WTC11 (cell line): ENCODE data around the gene FRMD5.

Experiments used
- CREB1 ChIP-seq: sonication (generic); formaldehyde crosslinking; IDR thresholded peaks from 2 replicates; pipeline ENCODE4 v1.8.0; 2023; ENCODE audit warnings: mild to moderate bottlenecking, missing genetic modification reagents
- CREM ChIP-seq: sonication (generic); formaldehyde crosslinking; IDR thresholded peaks from 2 replicates; pipeline ENCODE4 v1.8.1; 2022; ENCODE audit warnings: mild to moderate bottlenecking, missing genetic modification reagents, moderate library complexity
- CTCF ChIP-seq: fragments of 200-600 bp; IDR thresholded peaks from 2 replicates; pipeline ENCODE4 v1.8.0; 2022; ENCODE audit warnings: antibody characterized with exemption
- FOXJ3 ChIP-seq: sonication (generic); formaldehyde crosslinking; IDR thresholded peaks from 2 replicates; pipeline ENCODE4 v1.9.0; 2021; ENCODE audit warnings: missing genetic modification reagents, mild to moderate bottlenecking, borderline replicate concordance
- FOXP1 ChIP-seq: sonication (generic); formaldehyde crosslinking; IDR thresholded peaks from 2 replicates; pipeline ENCODE4 v1.8.0; 2022; ENCODE audit warnings: missing genetic modification reagents, mild to moderate bottlenecking, moderate library complexity, borderline replicate concordance
- JUN ChIP-seq: sonication (generic); formaldehyde crosslinking; IDR thresholded peaks from 2 replicates; pipeline ENCODE4 v1.8.0; 2023; ENCODE audit warnings: mild to moderate bottlenecking, missing genetic modification reagents
- MYBL2 ChIP-seq: sonication (generic); formaldehyde crosslinking; IDR thresholded peaks from 2 replicates; pipeline ENCODE4 v1.8.1; 2023; ENCODE audit warnings: mild to moderate bottlenecking, moderate library complexity, missing genetic modification reagents
- NFE2L1 ChIP-seq: sonication (generic); formaldehyde crosslinking; IDR thresholded peaks from 2 replicates; pipeline ENCODE4 v1.8.1; 2023; ENCODE audit warnings: missing genetic modification reagents
- ZBTB43 ChIP-seq: sonication (generic); formaldehyde crosslinking; IDR thresholded peaks from 2 replicates; pipeline ENCODE4 v1.8.1; 2023; ENCODE audit warnings: mild to moderate bottlenecking, missing genetic modification reagents
- TF ChIP-seq, protein P1 (sequence below): sonication (generic); formaldehyde crosslinking; IDR thresholded peaks from 2 replicates; pipeline ENCODE4 v1.8.0; 2023; ENCODE audit warnings: missing genetic modification reagents

DNA sequence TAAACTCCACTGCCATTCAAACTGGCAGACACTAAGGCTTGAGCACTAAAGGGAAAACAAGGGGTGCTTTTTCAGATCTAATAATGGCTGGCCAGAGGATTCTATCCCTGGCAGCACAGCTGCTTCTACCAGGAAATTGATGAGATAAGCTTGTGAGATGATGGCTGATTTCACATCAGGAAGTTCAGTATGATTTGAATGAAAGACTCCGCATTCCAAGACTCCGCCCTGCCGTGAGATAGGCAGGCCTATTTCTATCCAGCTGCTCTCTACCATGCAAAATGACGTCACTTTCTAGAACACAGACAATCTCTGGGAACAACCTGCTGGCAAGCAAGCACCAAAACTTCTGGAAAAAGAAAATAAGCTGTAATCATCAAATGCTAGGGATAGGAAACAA lies 196.5 kb downstream of the FRMD5 start:
- TF ChIP-seq CREM (CRISPR knock-in tag): no peak
- no peak for TF ChIP-seq NFE2L1 (CRISPR knock-in tag)
- TF ChIP-seq JUN (CRISPR knock-in tag): no peak
- no peak for TF ChIP-seq FOXP1
- no peak for TF ChIP-seq FOXJ3 (CRISPR knock-in tag)
- TF ChIP-seq CTCF: no peak
- no peak for TF ChIP-seq CREB1 (CRISPR knock-in tag)
- no peak for TF ChIP-seq MYBL2 (CRISPR knock-in tag)
- TF ChIP-seq, protein P1, sequence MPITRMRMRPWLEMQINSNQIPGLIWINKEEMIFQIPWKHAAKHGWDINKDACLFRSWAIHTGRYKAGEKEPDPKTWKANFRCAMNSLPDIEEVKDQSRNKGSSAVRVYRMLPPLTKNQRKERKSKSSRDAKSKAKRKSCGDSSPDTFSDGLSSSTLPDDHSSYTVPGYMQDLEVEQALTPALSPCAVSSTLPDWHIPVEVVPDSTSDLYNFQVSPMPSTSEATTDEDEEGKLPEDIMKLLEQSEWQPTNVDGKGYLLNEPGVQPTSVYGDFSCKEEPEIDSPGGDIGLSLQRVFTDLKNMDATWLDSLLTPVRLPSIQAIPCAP: no peak
- TF ChIP-seq ZBTB43 (CRISPR knock-in tag): no peak
